Measurements from ENCODE around the gene DNAJC3. TPM values are rescaled to one million over a fixed set of nuclear protein-coding genes. Genes with fewer than 3 reads are reported as not detected.

The DNAJC3 gene
- total and polyA plus RNA-seq, 2 of the 8 experiments (the other 6 are each of a cell fraction or from before 2014, with no cell fraction given) = 4.3 to 24.1 TPM

- no peak overlapping the region for H2BK20ac ChIP-seq (ENCODE audit: low read length)
- H3K14ac ChIP-seq (ENCODE audit: insufficient read length) = no peak overlapping the region
- H3K27me3 ChIP-seq (replicated peaks in 1 of 4; ENCODE audit: control insufficient read depth in 3 of 4, extremely low read depth in 1 of 4, insufficient read depth in 3 of 4, low read length in 3 of 4) = no peaks in the 10 kb centered on the region
- H2BK5ac ChIP-seq (ENCODE audit: low read depth, low read length) = no peak overlapping the region
- no peak overlapping the region for H3K23ac ChIP-seq (ENCODE audit: insufficient read length)
- H2BK120ac ChIP-seq (replicated peaks; ENCODE audit: low read depth, low read length) = no peak overlapping the region
- H4K8ac ChIP-seq (ENCODE audit: extremely low read depth, insufficient read depth, low read length) = no peak overlapping the region
- H4K20me1 ChIP-seq (replicated peaks in 1 of 2; ENCODE audit: control insufficient read depth in 1 of 2, insufficient read depth in 2 of 2, low read length in 2 of 2) = no peaks in the 10 kb centered on the region
- no peak overlapping the region for H2AK5ac ChIP-seq (ENCODE audit: low read depth, low read length)
- H3K9ac ChIP-seq (replicated peaks in 1 of 4; ENCODE audit: extremely low read depth in 1 of 4, low read depth in 3 of 4, low read length in 3 of 4) = no peak overlapping the region
- no peak for TF ChIP-seq CEBPB (IDR thresholded peaks at IDR 0.05; ENCODE audit: low read depth, low read length)
- TF ChIP-seq EZH2 (IDR thresholded peaks at IDR 0.05; ENCODE audit: low read depth, low read length, severe bottlenecking) = no peak
- no peak for TF ChIP-seq CBX5 (IDR thresholded peaks at IDR 0.05; ENCODE audit: low read depth, low read length)
- TF ChIP-seq KDM1A (IDR thresholded peaks at IDR 0.05; ENCODE audit: borderline replicate concordance, low read length) = no peak
- no peak for TF ChIP-seq ZNF274 (IDR thresholded peaks at IDR 0.05; ENCODE audit: borderline replicate concordance, extremely low read depth, low read length)
- no peak overlapping the region for H3K18ac ChIP-seq (ENCODE audit: extremely low read depth, low read length)
- no peak overlapping the region for H3K27ac ChIP-seq (ENCODE audit: low read depth, low read length)
- no peak overlapping the region for H4K5ac ChIP-seq (ENCODE audit: insufficient read length, low read depth, low read length)
- POLR2A ChIA-PET (ENCODE audit: partially characterized antibody) = no interaction called here
- CTCF ChIA-PET (ENCODE audit: partially characterized antibody) = interaction anchor here (0.6 to 1.1 kb wide), 2 partner anchors 37 to 564 kb away, joined by 4 to 5 read pairs; no protein-coding TSS in a partner anchor
- no peak overlapping the region for H4K91ac ChIP-seq (replicated peaks; ENCODE audit: insufficient read length, low read length)
- no peak overlapping the region for H3K4me2 ChIP-seq (ENCODE audit: insufficient read depth in 1 of 2, low read depth in 2 of 2, low read length in 2 of 2)
- H3K56ac ChIP-seq (replicated peaks; ENCODE audit: insufficient read length, low read depth, low read length) = no peak overlapping the region
- no peaks in the 10 kb centered on the region for H3K9me3 ChIP-seq (ENCODE audit: insufficient read depth in 2 of 2, low read depth in 1 of 2, low read length in 1 of 2)
- H3K4me1 ChIP-seq (replicated peaks in 1 of 4; ENCODE audit: control insufficient read depth in 3 of 4, insufficient read depth in 4 of 4, low read length in 3 of 4) = no peaks in the 10 kb centered on the region
- no peak for FAIRE-seq
- H2AFZ ChIP-seq (ENCODE audit: low read length) = no peak overlapping the region
- 94% methylated on average over 2 of the region's 2 CpGs; no CpG with 5 or more reads in 1 of the 2 experiments for WGBS, 2 experiments (ENCODE audit: extremely low coverage in 1 of 2, insufficient coverage in 1 of 2, insufficient read length in 1 of 2, insufficient replicate concordance in 2 of 2, low coverage in 1 of 2, low lambda C conversion rate in 2 of 2, missing lambda C conversion rate in 1 of 2)
- H3K36me3 ChIP-seq (ENCODE audit: control insufficient read depth in 2 of 4, insufficient read depth in 4 of 4, low read length in 3 of 4) = no peaks in the 10 kb centered on the region; a peak in 1 of 8 replicates
- DNase-seq (ENCODE audit: low read depth in 1 of 2, low spot score in 2 of 2) = no peak
- no peak overlapping the region for H2BK15ac ChIP-seq (ENCODE audit: low read length)
- H3K4ac ChIP-seq (replicated peaks; ENCODE audit: insufficient read length, low read depth, low read length) = no peak overlapping the region
- no peaks in the 10 kb centered on the region for H3K79me2 ChIP-seq (ENCODE audit: control insufficient read depth in 1 of 2, insufficient read depth in 2 of 2, low read length in 2 of 2)
- no peaks in the 10 kb centered on the region for H3K79me1 ChIP-seq (ENCODE audit: low read depth, low read length)
- H2BK12ac ChIP-seq (ENCODE audit: low read depth, low read length) = no peak overlapping the region
- no peaks in the 10 kb centered on the region for H3K23me2 ChIP-seq (ENCODE audit: low read depth, low read length)
- no peak overlapping the region for H3K4me3 ChIP-seq (ENCODE audit: extremely low read depth in 1 of 4, insufficient read depth in 2 of 4, low read depth in 3 of 4, low read length in 4 of 4)
Observed at GRCh38 chr13:95797016-95797415, 120.1 kb downstream of the DNAJC3 start.
